ENCODE results near the gene RUNX1. TPM values are rescaled to one million over a fixed set of nuclear protein-coding genes. Genes with fewer than 3 reads are reported as not detected.

RUNX1 gene
- polyA plus RNA-seq, 1 of the 3 experiments (the other 2 are of a cell fraction) = 17.1 TPM

DNA sequence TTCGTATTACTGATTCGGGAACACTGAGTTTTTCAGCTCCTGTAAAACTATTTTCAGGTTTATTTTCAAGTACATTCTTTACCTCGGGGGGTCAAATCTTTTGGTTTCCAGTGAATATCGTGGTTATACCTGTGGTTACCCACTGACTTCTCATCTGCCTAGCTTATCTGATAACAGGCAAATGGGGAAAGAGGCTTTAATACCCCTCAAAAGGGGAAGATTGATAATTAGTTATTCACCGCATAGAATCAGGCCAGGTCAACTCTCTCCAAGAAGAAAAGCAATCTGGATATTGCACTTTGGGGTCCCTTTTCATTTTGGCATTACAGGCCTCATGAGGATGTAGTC, 23.0 kb downstream of the RUNX1 start:
- DNase-seq = no peak
- Histone ChIP-seq H3K27me3 (ENCODE audit: insufficient read depth) (no peaks in the 10 kb centered on the region), H3K9me3 (no peaks in the 10 kb centered on the region), H3F3A (replicated peaks; ENCODE audit: insufficient read depth) (no peaks in the 10 kb centered on the region), H3K4me1 (ENCODE audit: control insufficient read depth in 1 of 2, insufficient read depth in 2 of 2, low read depth in 1 of 2, low read length in 1 of 2) (no peaks in the 10 kb centered on the region), H2AFZ (ENCODE audit: low read depth) (no peak overlapping the region), H3K4me3 (ENCODE audit: low read depth in 2 of 2, low read length in 1 of 2) (no peak overlapping the region), H3K9ac (no peak overlapping the region), H4K20me1 (ENCODE audit: insufficient read depth) (no peaks in the 10 kb centered on the region), H3K4me2 (no peak overlapping the region), H3K9me2 (no peaks in the 10 kb centered on the region), H3K27ac (ENCODE audit: low read depth in 2 of 2, low read length in 1 of 2) (no peak overlapping the region), H3K36me3 (replicated peaks in 1 of 2; ENCODE audit: control insufficient read depth in 1 of 2, insufficient read depth in 2 of 2, low read length in 1 of 2) (no peaks in the 10 kb centered on the region), H3K79me2 (ENCODE audit: insufficient read depth) (no peaks in the 10 kb centered on the region)
- CTCF ChIA-PET = interaction anchor here (1.0 kb wide), 1 partner anchor 280 kb away, joined by 5 read pairs; no protein-coding TSS in a partner anchor
- TF ChIP-seq FOXJ3 (CRISPR knock-in tag; IDR thresholded peaks at IDR 0.05) = no peak
- POLR2A ChIA-PET = no interaction called here
- 87% methylated on average over 5 of the region's 5 CpGs for WGBS (ENCODE audit: low lambda C conversion rate)

DNA sequence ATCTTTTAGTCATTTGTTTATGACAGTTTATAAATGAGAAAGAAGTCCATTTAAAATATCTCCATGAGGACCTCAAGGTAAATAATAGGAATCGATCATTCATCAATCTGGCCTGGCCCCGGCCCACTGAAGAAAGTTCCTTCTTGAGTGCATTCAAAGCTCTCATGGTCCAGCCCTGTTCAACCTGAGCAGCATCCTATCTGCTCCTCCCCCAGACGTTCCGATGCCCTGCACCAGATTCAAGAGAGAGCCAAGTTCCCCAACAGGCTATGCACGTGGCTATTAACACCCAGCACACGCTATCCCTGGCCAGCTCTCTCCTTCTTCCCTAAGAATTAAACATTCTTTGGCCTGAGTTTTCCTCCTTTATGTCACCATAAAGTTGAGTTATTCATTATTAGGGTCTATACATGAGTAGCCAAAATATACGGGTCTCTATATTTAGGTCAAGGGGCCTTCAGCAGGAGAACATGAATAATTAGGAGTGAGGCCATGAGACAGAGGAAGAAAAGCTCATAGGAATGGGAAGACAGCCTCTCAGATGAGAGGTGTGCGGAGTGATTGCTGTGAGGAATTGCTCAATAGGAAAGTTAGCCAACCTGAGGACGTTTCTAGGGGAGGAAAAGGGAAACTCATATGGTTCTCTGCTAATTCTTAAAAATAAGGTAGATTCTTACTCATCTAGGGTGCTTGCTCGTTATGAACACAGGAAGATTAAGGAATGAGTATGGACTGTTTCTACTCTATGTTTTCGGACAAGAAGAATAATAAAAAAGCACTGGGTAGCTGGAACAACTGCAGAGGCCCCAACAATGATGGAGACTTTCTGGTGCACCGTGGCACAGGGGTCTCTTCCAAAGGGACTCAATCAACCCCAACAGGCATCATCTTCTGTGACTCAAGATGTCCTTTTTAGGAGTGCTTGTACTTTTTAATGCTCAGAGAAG, 23.6 kb downstream of the RUNX1 start:
- no peaks in the 10 kb centered on the region for H4K20me1 ChIP-seq (ENCODE audit: insufficient read depth)
- no peaks in the 10 kb centered on the region for H3K27me3 ChIP-seq (ENCODE audit: insufficient read depth)
- no peaks in the 10 kb centered on the region for H3K36me3 ChIP-seq (replicated peaks in 1 of 2; ENCODE audit: control insufficient read depth in 1 of 2, insufficient read depth in 2 of 2, low read length in 1 of 2)
- no peaks in the 10 kb centered on the region for H3K4me1 ChIP-seq (ENCODE audit: control insufficient read depth in 1 of 2, insufficient read depth in 2 of 2, low read depth in 1 of 2, low read length in 1 of 2)
- no peak overlapping the region for H2AFZ ChIP-seq (ENCODE audit: low read depth)
- 93% methylated on average over 12 of the region's 12 CpGs for WGBS (ENCODE audit: low lambda C conversion rate)
- ChIA-PET POLR2A (no interaction called here), CTCF (interaction anchor here (1.0 kb wide), 1 partner anchor 280 kb away, joined by 5 read pairs; no protein-coding TSS in a partner anchor)
- no peak overlapping the region for H3K27ac ChIP-seq (ENCODE audit: low read depth in 2 of 2, low read length in 1 of 2)
- H3K9ac ChIP-seq = no peak overlapping the region
- TF ChIP-seq, protein P1, sequence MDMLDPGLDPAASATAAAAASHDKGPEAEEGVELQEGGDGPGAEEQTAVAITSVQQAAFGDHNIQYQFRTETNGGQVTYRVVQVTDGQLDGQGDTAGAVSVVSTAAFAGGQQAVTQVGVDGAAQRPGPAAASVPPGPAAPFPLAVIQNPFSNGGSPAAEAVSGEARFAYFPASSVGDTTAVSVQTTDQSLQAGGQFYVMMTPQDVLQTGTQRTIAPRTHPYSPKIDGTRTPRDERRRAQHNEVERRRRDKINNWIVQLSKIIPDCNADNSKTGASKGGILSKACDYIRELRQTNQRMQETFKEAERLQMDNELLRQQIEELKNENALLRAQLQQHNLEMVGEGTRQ (IDR thresholded peaks at IDR 0.05; ENCODE audit: borderline replicate concordance, low read depth, low read length) = no peak
- no peak for TF ChIP-seq EP300 (IDR thresholded peaks at IDR 0.05; ENCODE audit: borderline replicate concordance in 1 of 2, low read depth in 1 of 2, low read length in 1 of 2)
- TF ChIP-seq, protein P2, sequence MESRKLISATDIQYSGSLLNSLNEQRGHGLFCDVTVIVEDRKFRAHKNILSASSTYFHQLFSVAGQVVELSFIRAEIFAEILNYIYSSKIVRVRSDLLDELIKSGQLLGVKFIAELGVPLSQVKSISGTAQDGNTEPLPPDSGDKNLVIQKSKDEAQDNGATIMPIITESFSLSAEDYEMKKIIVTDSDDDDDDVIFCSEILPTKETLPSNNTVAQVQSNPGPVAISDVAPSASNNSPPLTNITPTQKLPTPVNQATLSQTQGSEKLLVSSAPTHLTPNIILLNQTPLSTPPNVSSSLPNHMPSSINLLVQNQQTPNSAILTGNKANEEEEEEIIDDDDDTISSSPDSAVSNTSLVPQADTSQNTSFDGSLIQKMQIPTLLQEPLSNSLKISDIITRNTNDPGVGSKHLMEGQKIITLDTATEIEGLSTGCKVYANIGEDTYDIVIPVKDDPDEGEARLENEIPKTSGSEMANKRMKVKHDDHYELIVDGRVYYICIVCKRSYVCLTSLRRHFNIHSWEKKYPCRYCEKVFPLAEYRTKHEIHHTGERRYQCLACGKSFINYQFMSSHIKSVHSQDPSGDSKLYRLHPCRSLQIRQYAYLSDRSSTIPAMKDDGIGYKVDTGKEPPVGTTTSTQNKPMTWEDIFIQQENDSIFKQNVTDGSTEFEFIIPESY (IDR thresholded peaks at IDR 0.05; ENCODE audit: borderline replicate concordance, low read depth) = no peak
- no peak for TF ChIP-seq GATA2 (CRISPR knock-in tag; IDR thresholded peaks at IDR 0.05)
- no peak for TF ChIP-seq RAD21 (IDR thresholded peaks at IDR 0.05; ENCODE audit: low read length)
- TF ChIP-seq FOXM1 (IDR thresholded peaks at IDR 0.05; ENCODE audit: low read depth) = no peak
- H3K9me2 ChIP-seq = no peaks in the 10 kb centered on the region
- H3K4me2 ChIP-seq = no peak overlapping the region
- H3K4me3 ChIP-seq (ENCODE audit: low read depth in 2 of 2, low read length in 1 of 2) = no peak overlapping the region
- no peaks in the 10 kb centered on the region for H3F3A ChIP-seq (replicated peaks; ENCODE audit: insufficient read depth)
- H3K9me3 ChIP-seq = no peaks in the 10 kb centered on the region
- no peak for DNase-seq
- H3K79me2 ChIP-seq (ENCODE audit: insufficient read depth) = no peaks in the 10 kb centered on the region
